Measurements from ENCODE around the gene DYNC2I2.
"Not testable (repeated sequence)": the region's sequence is repeated elsewhere in the genome, so short reads cannot be mapped to it uniquely, and the experiment has no call there.

Gene DYNC2I2

GRCh38 chr9:128685636-128686489 lies 29.2 kb upstream of the DYNC2I2 start:
- peak; percentile 67 to 69 for DNase-seq

- peak; percentile 83 to 84 for DNase-seq
Observed at GRCh38 chr9:128684325-128685199, 27.9 kb upstream of the DYNC2I2 start.

GRCh38 chr9:128684065-128684324 lies 27.3 kb upstream of the DYNC2I2 start:
- DNase-seq, result peak in 1 of 2 experiments; percentile 55

- DNase-seq, result peak; percentile 38 to 58
Observed at GRCh38 chr9:128683340-128684064, 26.9 kb upstream of the DYNC2I2 start.

- no peak for DNase-seq
Observed at GRCh38 chr9:128677794-128678193, 21.1 kb upstream of the DYNC2I2 start.

- no peak for DNase-seq
Observed at GRCh38 chr9:128675382-128675781, 18.7 kb upstream of the DYNC2I2 start.

- no peak for DNase-seq
Observed at GRCh38 chr9:128669786-128670185, 13.1 kb upstream of the DYNC2I2 start.

- DNase-seq, result not testable (repeated sequence)
Observed at GRCh38 chr9:128666481-128666941, 9.9 kb upstream of the DYNC2I2 start.

GRCh38 chr9:128657796-128658195 lies 1.1 kb upstream of the DYNC2I2 start:
- no peak for DNase-seq

- DNase-seq, result no peak
Observed at GRCh38 chr9:128657344-128657704, 677 bp upstream of the DYNC2I2 start.

GRCh38 chr9:128654481-128654880 lies 2.2 kb downstream of the DYNC2I2 start:
- DNase-seq, result no peak

- DNase-seq, result no peak
Observed at GRCh38 chr9:128653908-128654307, 2.7 kb downstream of the DYNC2I2 start.

- no peak for DNase-seq
Observed at GRCh38 chr9:128651798-128652197, 4.8 kb downstream of the DYNC2I2 start.

- peak in 1 of 2 experiments; percentile 9 for DNase-seq
Observed at GRCh38 chr9:128648206-128648605, 8.4 kb downstream of the DYNC2I2 start.

GRCh38 chr9:128643519-128644300 lies 12.9 kb downstream of the DYNC2I2 start:
- DNase-seq, result no peak

GRCh38 chr9:128642675-128643245 lies 13.9 kb downstream of the DYNC2I2 start:
- no peak for DNase-seq

- DNase-seq, result no peak
Observed at GRCh38 chr9:128640603-128641002, 16.0 kb downstream of the DYNC2I2 start.

- no peak for DNase-seq
Observed at GRCh38 chr9:128638580-128638979, 18.1 kb downstream of the DYNC2I2 start.

- no peak for DNase-seq
Observed at GRCh38 chr9:128637656-128638055, 19.0 kb downstream of the DYNC2I2 start.

GRCh38 chr9:128636556-128637530 lies 19.8 kb downstream of the DYNC2I2 start:
- no peak for DNase-seq

GRCh38 chr9:128636024-128636390 lies 20.6 kb downstream of the DYNC2I2 start:
- DNase-seq, result no peak

Measured in Kasumi-1 (cell line).